GM12874 (cell line): ENCODE measurements around the gene KCNJ13.

Experiments used
- TF ChIP-seq, protein P1 (sequence below): IDR thresholded peaks from 2 replicates; pipeline ENCODE4 v1.5.1; 2011; ENCODE audit warnings: low read depth, mild to moderate bottlenecking, control low read depth, low read length, moderate library complexity; ENCODE audit not compliant: insufficient read depth

Gene KCNJ13

DNA sequence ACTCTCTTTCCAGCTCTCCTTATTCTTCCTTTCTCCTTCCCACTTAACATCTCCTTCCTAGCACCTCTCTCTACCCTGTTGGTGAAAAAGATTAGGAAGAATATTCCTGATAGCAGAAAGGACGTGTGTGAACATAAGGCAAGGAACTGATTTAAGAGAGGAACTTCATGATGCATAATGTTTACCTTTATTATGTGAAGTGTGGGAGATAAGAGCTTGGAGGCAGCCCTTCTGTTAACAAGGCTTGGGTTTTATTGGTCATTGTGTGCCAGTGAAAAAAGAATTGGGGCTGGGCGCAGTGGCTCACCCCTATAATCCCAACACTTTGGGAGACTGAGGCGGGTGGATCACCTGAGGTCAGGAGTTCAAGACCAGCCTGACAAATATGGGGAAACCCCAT is 34.4 kb downstream of the KCNJ13 start:
- TF ChIP-seq, protein P1, sequence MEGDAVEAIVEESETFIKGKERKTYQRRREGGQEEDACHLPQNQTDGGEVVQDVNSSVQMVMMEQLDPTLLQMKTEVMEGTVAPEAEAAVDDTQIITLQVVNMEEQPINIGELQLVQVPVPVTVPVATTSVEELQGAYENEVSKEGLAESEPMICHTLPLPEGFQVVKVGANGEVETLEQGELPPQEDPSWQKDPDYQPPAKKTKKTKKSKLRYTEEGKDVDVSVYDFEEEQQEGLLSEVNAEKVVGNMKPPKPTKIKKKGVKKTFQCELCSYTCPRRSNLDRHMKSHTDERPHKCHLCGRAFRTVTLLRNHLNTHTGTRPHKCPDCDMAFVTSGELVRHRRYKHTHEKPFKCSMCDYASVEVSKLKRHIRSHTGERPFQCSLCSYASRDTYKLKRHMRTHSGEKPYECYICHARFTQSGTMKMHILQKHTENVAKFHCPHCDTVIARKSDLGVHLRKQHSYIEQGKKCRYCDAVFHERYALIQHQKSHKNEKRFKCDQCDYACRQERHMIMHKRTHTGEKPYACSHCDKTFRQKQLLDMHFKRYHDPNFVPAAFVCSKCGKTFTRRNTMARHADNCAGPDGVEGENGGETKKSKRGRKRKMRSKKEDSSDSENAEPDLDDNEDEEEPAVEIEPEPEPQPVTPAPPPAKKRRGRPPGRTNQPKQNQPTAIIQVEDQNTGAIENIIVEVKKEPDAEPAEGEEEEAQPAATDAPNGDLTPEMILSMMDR: no peak

DNA sequence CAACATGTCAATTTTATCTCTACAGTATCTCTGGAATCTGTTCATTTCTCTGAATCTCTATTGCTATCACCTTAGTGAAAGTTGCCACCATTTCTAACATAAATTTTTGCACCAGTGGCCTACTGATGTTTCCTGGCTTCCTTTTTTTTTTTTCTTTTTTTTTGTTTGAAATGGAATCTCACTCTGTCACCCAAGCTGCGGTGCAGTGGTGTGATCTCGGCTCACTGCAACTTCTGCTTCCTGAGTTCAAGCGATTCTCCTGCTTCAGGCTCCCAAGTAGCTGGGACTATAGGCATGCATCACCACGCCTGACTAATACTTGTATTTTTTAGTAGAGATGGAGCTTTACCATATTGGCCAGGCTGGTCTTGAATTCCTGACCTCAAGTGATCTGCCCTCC is 35.1 kb downstream of the KCNJ13 start:
- TF ChIP-seq, protein P1: no peak

DNA sequence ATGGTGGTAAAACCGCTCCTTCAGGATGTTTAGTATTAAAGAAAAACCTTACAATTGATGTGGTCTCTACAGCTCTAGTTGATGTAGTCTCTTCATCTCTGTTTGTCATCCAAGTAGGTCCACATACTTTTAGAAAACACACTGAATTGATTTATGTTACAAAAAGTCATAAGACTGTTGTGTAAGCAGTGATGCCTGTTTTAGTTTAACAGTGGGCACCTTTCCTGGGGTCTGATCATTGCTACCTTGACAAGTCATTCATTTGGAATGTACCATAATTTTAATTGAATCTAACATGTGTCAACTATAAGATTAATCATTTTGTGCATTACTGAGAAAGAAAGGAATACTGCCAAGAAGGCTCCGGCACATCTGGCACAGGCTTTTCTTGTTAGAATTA is 44.9 kb downstream of the KCNJ13 start:
- TF ChIP-seq, protein P1: no peak

DNA sequence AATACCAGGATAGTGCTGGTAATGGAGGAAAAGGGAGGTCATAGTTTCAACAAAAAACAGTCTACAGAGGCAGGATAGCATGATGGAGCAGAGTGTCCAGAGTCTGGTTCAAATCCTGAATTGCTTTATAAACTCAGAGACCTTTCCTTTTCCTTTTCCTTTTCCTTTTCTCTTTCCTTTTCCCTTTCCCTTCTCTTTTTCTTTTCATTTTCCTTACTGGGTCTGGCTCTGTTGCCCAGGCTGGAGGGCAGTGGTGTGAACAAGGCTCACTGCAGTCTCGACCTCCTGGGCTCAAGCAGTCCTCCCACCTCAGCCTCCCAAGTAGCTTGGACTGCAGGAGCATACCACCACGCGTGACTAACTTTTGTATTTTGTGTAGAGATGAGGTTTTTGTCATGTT is 47.6 kb downstream of the KCNJ13 start:
- TF ChIP-seq, protein P1: no peak

DNA sequence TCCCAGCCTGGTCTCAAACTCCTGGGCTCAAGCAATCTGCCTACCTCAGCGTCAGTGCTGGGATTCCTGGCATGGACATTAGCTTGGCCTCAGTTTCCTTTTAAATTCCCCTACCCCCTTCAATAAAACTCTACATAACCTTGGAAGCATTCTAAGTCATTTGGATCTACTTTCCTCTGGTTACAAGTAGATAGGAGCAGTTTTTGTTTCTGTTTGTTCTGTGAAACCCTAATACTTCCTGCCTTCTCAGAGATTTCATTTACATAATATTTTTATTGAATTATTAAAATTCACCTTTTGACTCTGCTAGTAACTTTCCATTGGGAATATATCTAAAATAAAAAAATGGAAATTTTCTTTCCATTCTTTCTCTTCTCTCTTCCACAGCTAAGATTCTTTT is 53.3 kb downstream of the KCNJ13 start:
- TF ChIP-seq, protein P1: no peak

DNA sequence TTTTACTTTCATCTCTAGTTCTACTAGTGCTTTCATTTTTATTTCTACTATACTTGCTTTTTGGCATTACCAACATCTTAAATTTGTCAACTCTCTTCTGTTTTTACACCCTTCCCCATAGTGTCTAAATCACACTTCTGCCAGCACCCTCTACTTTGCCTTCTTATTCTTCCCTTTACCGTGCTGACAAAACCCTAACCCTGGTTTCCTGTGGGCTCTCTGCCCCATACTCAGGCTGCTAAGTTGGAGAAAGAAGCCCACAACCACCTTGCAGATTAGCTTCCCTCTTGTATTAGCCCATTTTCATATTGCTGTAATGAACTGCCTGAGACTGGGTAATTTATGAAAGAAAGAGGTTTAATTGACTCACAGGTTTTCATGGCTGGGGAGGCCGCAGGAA is 54.5 kb downstream of the KCNJ13 start:
- TF ChIP-seq, protein P1: no peak

DNA sequence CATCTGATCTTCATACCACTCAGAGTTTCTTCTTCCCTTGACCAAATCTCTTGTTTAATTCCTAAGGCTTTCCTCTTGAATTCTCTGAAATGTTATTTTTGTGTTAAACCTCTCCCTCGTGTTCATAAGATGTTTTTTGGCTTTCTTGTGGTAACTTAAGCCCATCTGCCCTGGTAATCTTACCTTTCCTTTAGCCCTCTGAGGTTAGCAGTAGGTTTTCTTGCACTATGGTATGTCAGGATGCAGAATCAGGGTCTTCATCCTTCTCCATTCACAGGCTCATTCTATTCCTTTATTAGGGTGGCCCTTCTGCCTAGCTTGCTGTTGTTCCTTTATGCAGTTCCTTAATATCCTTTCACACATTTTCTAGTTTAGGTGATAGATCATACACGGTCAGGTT is 55.1 kb downstream of the KCNJ13 start:
- TF ChIP-seq, protein P1: no peak
